Measurements from ENCODE around the gene DYNAP. TPM values are rescaled to one million over a fixed set of nuclear protein-coding genes. Genes with fewer than 3 reads are reported as not detected.

The DYNAP gene
- total RNA-seq, 4 donors from 2014 or later = not detected

GRCh38 chr18:54558609-54559585 lies 32.1 kb upstream of the DYNAP start:
- TF ChIP-seq POLR2A (IDR thresholded peaks at IDR 0.05) (no peak), CTCF (IDR thresholded peaks at IDR 0.05) (peak in 5 of 6 experiments; percentile 31 to 79 (median 58))
- Histone ChIP-seq H3K36me3 (no peaks in the 10 kb centered on the region), H3K27me3 (no peaks in the 10 kb centered on the region), H3K9me3 (no peaks in the 10 kb centered on the region), H3K4me1 (no peaks in the 10 kb centered on the region), H3K27ac (no peak overlapping the region), H3K4me3 (replicated peaks in 1 of 3) (no peak overlapping the region)
- DNase-seq = no peak
- intact Hi-C loops (cut with DNase I) = loop anchor here (5.0 kb wide), 1 partner anchor 113 kb away; no protein-coding TSS in a partner anchor
- WGBS, 2 donors = 90 to 96% methylated on average over 3 of the region's 3 CpGs

GRCh38 chr18:54561706-54562267 lies 29.3 kb upstream of the DYNAP start:
- Histone ChIP-seq H3K27ac (no peak overlapping the region), H3K9me3 (no peaks in the 10 kb centered on the region), H3K4me3 (replicated peaks in 1 of 3) (no peak overlapping the region), H3K27me3 (no peaks in the 10 kb centered on the region), H3K36me3 (no peaks in the 10 kb centered on the region), H3K4me1 (no peaks in the 10 kb centered on the region)
- intact Hi-C loops (cut with DNase I) = no loop called here
- TF ChIP-seq POLR2A (IDR thresholded peaks at IDR 0.05) (no peak), CTCF (IDR thresholded peaks at IDR 0.05) (no peak)
- 83 to 88% methylated on average over 1 of the region's 1 CpG for WGBS, 2 donors
- DNase-seq = no peak

GRCh38 chr18:54580202-54580729 lies 10.8 kb upstream of the DYNAP start:
- Histone ChIP-seq H3K4me3 (replicated peaks in 1 of 3) (no peak overlapping the region), H3K27me3 (no peaks in the 10 kb centered on the region), H3K9me3 (no peaks in the 10 kb centered on the region), H3K36me3 (no peaks in the 10 kb centered on the region), H3K27ac (no peak overlapping the region), H3K4me1 (no peaks in the 10 kb centered on the region)
- no peak for TF ChIP-seq CTCF (IDR thresholded peaks at IDR 0.05)
- TF ChIP-seq POLR2A (IDR thresholded peaks at IDR 0.05) = no peak
- 89 to 90% methylated on average over 3 of the region's 3 CpGs for WGBS, 2 donors
- intact Hi-C loops (cut with DNase I) = no loop called here
- DNase-seq = no peak

GRCh38 chr18:54584065-54584464 lies 7.0 kb upstream of the DYNAP start:
- WGBS, 2 donors = 74 to 79% methylated on average over 1 of the region's 1 CpG
- H3K27me3 ChIP-seq = no peaks in the 10 kb centered on the region
- DNase-seq = no peak
- TF ChIP-seq CTCF (IDR thresholded peaks at IDR 0.05) (no peak), POLR2A (IDR thresholded peaks at IDR 0.05) (no peak)
- no peaks in the 10 kb centered on the region for H3K36me3 ChIP-seq
- H3K9me3 ChIP-seq = no peaks in the 10 kb centered on the region
- no peak overlapping the region for H3K27ac ChIP-seq
- no peaks in the 10 kb centered on the region for H3K4me1 ChIP-seq
- H3K4me3 ChIP-seq (replicated peaks in 1 of 3) = no peak overlapping the region
- intact Hi-C loops (cut with DNase I) = no loop called here

- 81 to 83% methylated on average over 6 of the region's 6 CpGs for WGBS, 2 donors
- H3K9me3 ChIP-seq = no peaks in the 10 kb centered on the region
- intact Hi-C loops (cut with DNase I) = no loop called here
- TF ChIP-seq CTCF (IDR thresholded peaks at IDR 0.05) (no peak), POLR2A (IDR thresholded peaks at IDR 0.05) (no peak)
- DNase-seq = no peak
- no peaks in the 10 kb centered on the region for H3K4me1 ChIP-seq
- no peaks in the 10 kb centered on the region for H3K27me3 ChIP-seq
- no peaks in the 10 kb centered on the region for H3K36me3 ChIP-seq
- no peak overlapping the region for H3K27ac ChIP-seq
- no peak overlapping the region for H3K4me3 ChIP-seq (replicated peaks in 1 of 3)
Measured at GRCh38 chr18:54585743-54586142, 5.3 kb upstream of the DYNAP start.

Data from thyroid gland (tissue), 4 donors.